ENCODE measurements around the gene PRKCA.
A peak's percentile ranks its signal among the peaks of the same experiment; 100 is the strongest.

Gene PRKCA

DNA sequence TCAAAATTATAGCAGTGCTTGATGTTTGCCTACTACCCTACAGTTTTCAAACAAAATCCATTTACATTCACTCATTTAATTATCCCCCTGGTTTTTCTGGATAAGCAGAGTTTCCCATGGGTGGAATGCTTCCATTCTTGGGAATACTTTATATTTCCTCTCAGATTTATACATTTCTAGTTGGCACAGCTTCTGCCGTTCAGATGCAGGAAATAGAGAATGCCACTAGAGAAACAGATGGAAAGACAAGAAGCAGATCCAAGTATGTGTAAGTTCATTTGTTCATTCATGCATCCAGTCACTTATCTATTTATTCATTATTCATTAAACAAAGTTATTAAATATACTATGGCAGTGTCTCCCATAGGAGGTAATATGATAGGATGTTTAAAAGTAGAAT, 467.5 kb downstream of the PRKCA start:
- Mint-ChIP-seq H3K36me3 (ENCODE audit: low read depth) (peaks cover 75% of the 10 kb centered on the region), H3K27me3 (no peaks in the 10 kb centered on the region), H3K27ac (peak overlapping the region; percentile 49), H3K9me3 (no peaks in the 10 kb centered on the region), H3K4me3 (no peak overlapping the region), H3K4me1 (ENCODE audit: low read depth) (peaks cover 11% of the 10 kb centered on the region)
- DNase-seq = no peak

DNA sequence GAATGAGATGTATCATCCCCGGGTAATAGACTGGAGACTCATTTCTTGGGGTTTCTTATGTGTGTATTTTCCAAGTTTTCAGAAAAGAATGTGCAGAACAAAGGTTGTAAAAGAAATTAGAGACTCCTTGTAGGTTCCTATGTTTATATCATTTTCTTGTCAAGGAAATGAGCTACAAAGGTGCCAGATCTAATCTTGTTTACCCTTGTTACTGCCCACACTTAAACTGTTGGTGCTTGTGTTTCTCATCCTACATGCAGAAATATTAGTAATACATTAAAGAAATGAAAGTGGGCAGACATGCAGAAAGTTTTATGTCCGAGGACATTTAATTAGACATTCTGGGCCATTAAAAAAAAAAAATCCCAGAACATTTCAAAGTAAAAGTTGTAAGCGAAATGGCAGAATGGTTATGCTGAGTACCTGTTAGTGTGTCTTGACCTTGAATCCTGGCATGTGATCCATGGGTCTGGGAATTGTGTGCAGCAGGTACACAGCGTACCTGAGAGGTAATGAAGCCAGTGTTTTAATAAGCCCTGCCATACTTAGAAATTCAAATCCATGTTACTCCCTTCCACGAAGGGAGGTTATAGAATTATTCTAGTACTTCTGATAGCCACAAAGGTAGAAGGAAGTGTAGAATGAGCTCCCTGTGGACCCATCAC, 469.9 kb downstream of the PRKCA start:
- Mint-ChIP-seq H3K4me3 (no peak overlapping the region), H3K27me3 (no peaks in the 10 kb centered on the region), H3K27ac (no peak overlapping the region), H3K4me1 (ENCODE audit: low read depth) (peaks cover 6% of the 10 kb centered on the region), H3K9me3 (no peaks in the 10 kb centered on the region), H3K36me3 (ENCODE audit: low read depth) (peaks cover 80% of the 10 kb centered on the region)
- DNase-seq = no peak

DNA sequence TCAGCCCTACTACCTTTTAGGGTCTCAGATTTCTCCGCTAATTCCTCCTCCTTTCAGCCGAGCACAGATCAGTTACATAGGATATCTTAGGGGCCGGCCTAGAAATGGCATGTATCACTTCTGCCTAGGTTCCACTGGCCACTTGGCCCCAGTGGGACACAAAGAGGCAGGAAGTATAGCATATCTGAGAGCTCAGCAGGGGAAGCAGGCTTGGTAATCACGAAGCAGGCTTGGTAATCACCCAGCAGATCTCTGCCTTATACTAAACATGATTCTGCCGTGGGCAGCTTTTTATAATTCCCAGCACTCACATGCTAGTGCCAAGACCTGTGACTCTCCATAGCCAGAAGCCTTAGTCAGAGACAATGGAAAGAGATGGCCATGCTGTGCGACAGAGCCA, 472.9 kb downstream of the PRKCA start:
- Mint-ChIP-seq H3K9me3 (no peaks in the 10 kb centered on the region), H3K4me1 (ENCODE audit: low read depth) (no peaks in the 10 kb centered on the region), H3K27ac (no peak overlapping the region), H3K27me3 (no peaks in the 10 kb centered on the region), H3K36me3 (ENCODE audit: low read depth) (peaks cover 83% of the 10 kb centered on the region), H3K4me3 (no peak overlapping the region)
- no peak for DNase-seq

DNA sequence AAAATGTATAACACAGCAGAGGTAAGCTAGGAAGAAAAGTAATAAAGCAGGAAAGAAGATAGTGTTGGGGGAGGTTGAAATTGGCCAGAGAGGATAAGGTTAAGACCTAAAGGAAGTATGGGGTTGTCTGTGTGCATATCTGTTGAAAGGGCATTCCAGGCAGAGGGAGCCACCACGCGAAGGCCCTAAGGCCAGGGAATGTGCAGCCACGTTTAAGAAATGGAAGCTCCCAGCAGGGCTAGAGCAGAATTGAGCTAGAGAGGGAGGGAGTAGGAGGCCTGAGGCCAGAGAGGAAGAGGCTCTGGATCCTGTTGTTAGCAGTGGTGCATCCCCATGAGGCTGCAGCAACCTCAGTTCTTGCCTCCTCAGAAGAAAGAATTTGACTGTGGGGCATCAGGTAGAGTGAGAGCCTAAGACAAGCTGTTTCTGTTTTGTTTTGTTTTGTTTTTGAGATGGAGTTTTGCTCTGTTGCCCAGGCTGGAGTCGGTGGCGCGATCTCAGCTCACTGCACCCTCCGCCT, 473.5 kb downstream of the PRKCA start:
- Mint-ChIP-seq H3K27me3 (no peaks in the 10 kb centered on the region), H3K27ac (no peak overlapping the region), H3K36me3 (ENCODE audit: low read depth) (peaks cover 82% of the 10 kb centered on the region), H3K4me3 (no peak overlapping the region), H3K9me3 (no peaks in the 10 kb centered on the region), H3K4me1 (ENCODE audit: low read depth) (no peaks in the 10 kb centered on the region)
- DNase-seq = no peak

DNA sequence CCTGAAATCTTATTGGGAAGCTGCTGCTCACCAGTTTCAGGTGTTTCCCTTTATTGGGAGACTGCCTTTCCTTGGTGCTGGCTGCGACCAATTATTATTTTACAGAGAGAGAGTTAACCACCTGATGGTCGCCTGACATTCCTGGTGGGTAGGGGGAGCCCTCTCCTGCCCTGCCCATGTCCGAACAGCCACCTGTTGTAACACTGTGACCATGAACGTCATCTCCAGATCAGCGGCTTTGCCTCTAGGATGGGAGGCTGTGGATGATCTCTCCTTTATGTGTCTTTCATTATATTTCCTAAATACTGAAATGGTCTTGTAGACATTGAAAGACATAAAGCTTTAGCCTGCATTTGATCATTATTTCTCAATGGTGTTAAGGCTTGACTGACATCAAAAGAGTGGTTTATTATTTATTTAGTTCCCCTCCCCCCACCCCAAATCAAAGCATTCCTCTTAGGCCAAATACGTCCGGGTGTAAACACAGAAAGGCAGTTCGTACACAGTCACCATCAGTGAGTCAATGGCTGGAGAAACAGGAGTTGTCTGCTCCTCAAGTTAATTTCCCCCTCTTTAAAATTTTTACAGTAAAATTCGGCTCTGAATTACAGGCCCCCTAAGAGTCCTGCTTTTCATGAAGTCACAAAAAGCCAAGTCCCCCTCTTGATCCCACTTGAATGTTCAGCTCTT, 474.7 kb downstream of the PRKCA start:
- Mint-ChIP-seq H3K4me3 (no peak overlapping the region), H3K27me3 (no peaks in the 10 kb centered on the region), H3K4me1 (ENCODE audit: low read depth) (no peaks in the 10 kb centered on the region), H3K9me3 (no peaks in the 10 kb centered on the region), H3K36me3 (ENCODE audit: low read depth) (peaks cover 83% of the 10 kb centered on the region), H3K27ac (no peak overlapping the region)
- DNase-seq = no peak

DNA sequence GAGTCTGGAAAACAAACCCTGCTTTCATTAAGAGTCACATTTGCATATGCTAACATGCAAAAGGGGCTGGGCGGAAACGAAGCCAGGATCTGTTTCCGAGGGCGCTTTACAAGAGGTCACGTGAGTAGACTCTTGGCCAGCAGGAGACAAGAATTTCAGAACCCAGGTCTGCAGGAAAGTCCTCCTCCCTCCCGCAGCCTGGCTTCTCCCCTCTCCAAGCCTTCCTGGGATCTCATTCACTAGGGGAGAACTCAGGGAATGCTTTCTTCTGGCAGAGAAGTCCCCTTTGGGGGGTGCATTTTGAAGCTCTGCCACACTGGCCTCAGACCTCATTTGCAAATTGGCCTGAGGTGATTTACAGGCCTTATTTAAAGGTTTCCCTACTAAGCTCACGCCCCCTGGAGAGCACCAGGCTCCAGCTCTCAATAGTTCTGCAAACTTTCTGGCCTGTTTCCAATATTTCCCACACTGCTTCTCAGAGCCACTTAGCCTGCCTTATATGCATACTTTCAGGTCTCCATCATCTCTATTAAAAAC, 475.3 kb downstream of the PRKCA start:
- Mint-ChIP-seq H3K4me1 (ENCODE audit: low read depth) (no peaks in the 10 kb centered on the region), H3K27ac (no peak overlapping the region), H3K9me3 (no peaks in the 10 kb centered on the region), H3K27me3 (no peaks in the 10 kb centered on the region), H3K36me3 (ENCODE audit: low read depth) (peaks cover 83% of the 10 kb centered on the region), H3K4me3 (no peak overlapping the region)
- no peak for DNase-seq

DNA sequence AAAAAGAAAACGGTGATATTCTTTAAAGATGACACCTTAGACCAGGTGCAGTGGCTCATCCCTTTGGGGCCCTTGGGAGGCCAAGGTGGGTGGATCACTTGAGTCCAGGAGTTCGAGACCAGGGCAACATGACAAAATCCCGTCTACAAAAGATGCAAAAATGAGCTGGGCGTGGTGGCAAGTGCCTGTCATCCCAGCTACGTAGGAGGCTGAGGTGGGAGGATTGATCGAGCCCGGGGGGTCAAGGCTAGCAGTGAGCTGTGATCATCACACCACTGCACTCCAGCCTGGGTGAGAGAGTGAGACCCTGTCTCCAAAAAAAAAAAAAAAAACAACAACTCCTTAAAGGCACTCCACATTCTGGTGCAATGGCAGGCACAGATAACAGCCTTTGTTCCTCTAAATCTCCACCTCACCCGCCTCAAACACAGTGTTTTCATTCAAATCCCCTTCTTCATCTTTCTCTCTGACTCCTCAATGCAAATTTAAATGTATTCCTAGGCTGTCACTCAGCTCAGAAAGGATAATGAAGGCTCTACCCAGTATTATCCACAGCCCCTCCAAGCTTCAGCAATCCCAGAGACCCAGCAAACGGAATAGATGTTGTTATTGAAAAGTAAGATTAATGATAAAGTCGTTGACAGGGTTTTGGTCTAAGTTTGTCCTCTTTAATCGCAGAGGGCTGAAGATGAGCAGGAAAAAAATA, 476.3 kb downstream of the PRKCA start:
- no peak for DNase-seq
- Mint-ChIP-seq H3K27ac (peak overlapping the region; percentile 5), H3K4me1 (ENCODE audit: low read depth) (no peaks in the 10 kb centered on the region), H3K36me3 (ENCODE audit: low read depth) (peaks cover 85% of the 10 kb centered on the region), H3K27me3 (no peaks in the 10 kb centered on the region), H3K4me3 (no peak overlapping the region), H3K9me3 (no peaks in the 10 kb centered on the region)

DNA sequence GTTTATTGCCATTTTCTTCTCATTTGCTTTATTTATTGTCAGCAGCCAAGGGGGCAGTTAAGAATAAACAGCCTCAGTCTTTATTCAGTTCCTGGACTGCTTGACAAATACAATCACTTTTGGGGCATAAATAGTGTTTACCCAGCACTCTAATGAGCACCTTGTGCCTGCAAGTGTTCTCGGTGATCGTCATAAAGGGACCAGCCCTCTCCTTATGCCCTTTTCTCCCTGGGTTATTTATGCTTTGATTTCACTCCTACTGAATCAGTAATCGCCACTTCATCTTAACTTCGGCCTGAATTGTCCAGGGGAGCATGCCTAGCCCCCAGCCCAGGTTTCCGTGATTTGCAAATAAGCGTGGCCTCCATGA, 476.8 kb downstream of the PRKCA start:
- Mint-ChIP-seq H3K4me1 (ENCODE audit: low read depth) (no peaks in the 10 kb centered on the region), H3K9me3 (no peaks in the 10 kb centered on the region)

DNA sequence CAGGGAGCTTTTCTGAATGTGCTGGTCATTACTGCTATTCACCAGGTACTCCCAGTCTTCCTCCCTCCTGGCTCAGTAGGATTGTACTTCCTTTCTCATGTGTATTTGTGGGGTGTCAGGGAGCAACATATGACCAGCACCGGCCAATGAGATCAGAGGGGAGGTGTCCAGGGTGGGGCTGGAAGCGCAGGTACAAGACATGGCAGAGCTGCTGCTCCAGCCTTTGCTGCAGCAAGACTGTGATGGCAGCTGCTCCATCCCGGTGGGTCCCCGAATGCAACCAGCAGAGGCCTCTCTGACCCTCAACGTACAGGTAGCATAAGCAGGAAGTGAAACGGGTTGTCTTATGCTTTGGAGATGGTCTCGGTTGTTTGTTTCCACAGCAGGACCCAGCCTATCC, 478.7 kb downstream of the PRKCA start:
- Mint-ChIP-seq H3K36me3 (ENCODE audit: low read depth) (peaks cover 77% of the 10 kb centered on the region), H3K27ac (no peak overlapping the region)

More for the DNA sequence above, 476.8 kb downstream of the PRKCA start:
- DNase-seq = no peak
- peaks cover 85% of the 10 kb centered on the region for H3K36me3 Mint-ChIP-seq (ENCODE audit: low read depth)
- H3K27me3 Mint-ChIP-seq = no peaks in the 10 kb centered on the region
- peak overlapping the region; percentile 31 for H3K27ac Mint-ChIP-seq
- H3K4me3 Mint-ChIP-seq = no peak overlapping the region

DNA sequence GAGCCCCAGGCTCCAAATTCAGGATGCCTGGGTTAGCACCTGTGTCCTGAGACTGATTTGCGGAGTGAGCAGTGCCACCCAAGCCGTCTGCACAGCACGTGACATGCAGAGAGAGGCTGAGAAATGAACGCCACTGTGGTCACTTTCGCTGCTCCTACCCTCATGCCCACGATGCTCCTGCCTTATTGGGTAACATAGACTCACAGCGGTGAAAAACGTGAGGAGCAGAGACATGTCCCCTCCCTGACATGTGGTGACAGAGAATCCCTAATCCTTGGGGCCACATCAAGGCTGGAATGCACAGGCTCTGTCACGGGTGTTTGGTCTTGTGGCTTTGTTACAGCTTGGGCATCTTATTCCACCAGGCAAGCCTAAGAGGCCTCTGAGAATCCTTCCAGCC, 480.4 kb downstream of the PRKCA start:
- Mint-ChIP-seq H3K9me3 (no peaks in the 10 kb centered on the region), H3K27me3 (no peaks in the 10 kb centered on the region), H3K4me3 (no peak overlapping the region), H3K36me3 (ENCODE audit: low read depth) (peaks cover 77% of the 10 kb centered on the region), H3K27ac (no peak overlapping the region), H3K4me1 (ENCODE audit: low read depth) (no peaks in the 10 kb centered on the region)
- no peak for DNase-seq

More for the DNA sequence above, 478.7 kb downstream of the PRKCA start:
- Mint-ChIP-seq H3K4me3 (no peak overlapping the region), H3K27me3 (no peaks in the 10 kb centered on the region), H3K4me1 (ENCODE audit: low read depth) (no peaks in the 10 kb centered on the region), H3K9me3 (no peaks in the 10 kb centered on the region)
- DNase-seq = no peak

DNA sequence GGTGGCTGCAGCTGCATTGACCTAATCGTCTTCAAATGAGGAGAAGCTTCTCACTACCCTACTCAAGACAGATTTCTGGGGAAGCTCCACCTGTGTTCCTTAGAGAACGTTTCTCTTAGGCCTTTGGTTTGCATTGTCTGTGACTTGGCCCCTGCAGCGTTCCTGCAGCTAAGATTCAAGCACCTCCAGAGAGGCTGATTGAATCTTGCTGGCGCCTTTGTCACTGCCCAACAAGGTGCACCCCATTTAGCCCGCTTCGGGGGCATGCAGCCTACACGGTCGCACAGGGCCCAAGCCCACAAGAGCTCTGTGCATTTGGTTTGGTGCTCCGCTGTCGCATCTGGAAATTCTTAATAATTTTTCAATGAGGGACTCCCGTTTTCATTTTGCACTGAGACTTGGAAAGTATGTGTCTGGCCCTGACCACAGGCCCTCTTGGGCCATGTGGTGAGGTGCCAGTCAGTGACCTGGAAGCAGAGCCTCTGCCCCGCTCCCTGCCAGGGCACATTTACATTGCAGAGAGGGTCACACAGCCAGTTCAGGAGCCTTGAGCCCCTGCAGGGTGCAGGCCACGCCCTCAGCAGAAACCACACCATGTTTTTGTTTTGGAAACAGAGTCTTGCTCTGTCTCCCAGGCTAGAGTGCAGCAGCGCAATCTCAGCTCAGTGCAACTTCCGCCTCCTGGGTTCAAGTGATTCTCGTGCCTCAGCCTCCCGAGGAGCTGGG, 481.4 kb downstream of the PRKCA start:
- Mint-ChIP-seq H3K27ac (peak overlapping the region; percentile 31), H3K27me3 (no peaks in the 10 kb centered on the region), H3K9me3 (no peaks in the 10 kb centered on the region), H3K4me1 (ENCODE audit: low read depth) (no peaks in the 10 kb centered on the region), H3K36me3 (ENCODE audit: low read depth) (peaks cover 79% of the 10 kb centered on the region), H3K4me3 (no peak overlapping the region)
- no peak for DNase-seq

DNA sequence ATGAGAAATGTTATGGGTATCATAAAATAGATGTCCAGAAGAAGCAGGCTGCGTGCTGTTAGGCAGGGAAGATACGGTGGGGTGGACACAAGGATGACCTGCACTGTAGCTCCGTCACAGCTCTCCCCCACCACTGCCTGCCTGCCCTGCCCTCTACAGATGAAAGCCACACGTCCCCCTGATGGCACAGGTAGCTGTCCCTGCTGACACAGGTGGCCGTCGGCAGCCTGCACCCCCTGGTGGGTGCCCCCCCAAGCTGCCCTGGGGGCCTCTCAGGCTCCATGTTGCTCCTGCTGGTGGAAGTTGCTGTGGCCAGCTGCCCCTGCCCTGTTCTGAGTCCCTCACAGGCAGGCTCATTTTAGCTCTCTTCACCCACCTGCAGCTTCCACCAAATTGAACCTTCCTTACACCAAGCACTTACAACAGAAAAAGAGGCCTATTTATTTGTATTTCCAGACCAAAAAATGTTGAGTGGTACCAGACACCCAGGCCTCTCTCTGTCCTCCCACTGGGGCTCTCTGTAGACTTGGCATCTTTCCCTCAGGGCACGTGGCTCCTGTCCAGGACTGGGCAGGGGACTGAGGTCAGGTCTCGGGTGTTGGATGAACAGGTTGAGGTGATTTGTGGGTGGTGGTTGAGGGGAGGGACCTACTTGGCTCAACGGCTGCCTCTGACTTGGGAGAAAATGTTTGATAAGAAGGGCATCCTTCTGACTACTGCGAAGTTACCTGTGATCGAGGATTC, 482.4 kb downstream of the PRKCA start:
- no peak for DNase-seq
- Mint-ChIP-seq H3K4me1 (ENCODE audit: low read depth) (no peaks in the 10 kb centered on the region), H3K27ac (peak overlapping the region; percentile 32), H3K9me3 (no peaks in the 10 kb centered on the region), H3K4me3 (no peak overlapping the region), H3K27me3 (no peaks in the 10 kb centered on the region), H3K36me3 (ENCODE audit: low read depth) (peaks cover 77% of the 10 kb centered on the region)

DNA sequence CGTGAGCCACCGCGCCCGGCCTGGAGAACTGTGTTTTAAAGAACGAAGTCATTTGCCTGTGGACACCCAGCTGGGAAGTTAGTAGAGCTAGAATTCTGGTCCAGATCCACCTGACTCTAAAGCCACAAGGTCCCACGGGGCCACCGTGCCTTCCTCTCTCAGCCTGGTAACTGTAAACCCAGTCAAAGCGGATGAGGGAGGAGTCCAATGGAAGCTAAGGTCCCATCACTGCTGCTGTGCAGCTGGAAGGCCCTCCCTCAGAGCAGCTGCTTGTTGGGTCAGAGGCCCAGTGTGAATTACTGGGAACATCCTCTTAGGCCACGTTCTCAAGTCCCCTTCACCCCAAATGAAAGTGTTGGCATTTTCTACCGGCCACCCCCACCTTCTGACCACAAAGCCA, 483.7 kb downstream of the PRKCA start:
- no peak overlapping the region for H3K27ac Mint-ChIP-seq
- H3K9me3 Mint-ChIP-seq = no peaks in the 10 kb centered on the region
- H3K4me1 Mint-ChIP-seq (ENCODE audit: low read depth) = peaks cover 4% of the 10 kb centered on the region
- H3K4me3 Mint-ChIP-seq = no peak overlapping the region
- no peaks in the 10 kb centered on the region for H3K27me3 Mint-ChIP-seq
- no peak for DNase-seq
- peaks cover 81% of the 10 kb centered on the region for H3K36me3 Mint-ChIP-seq (ENCODE audit: low read depth)

DNA sequence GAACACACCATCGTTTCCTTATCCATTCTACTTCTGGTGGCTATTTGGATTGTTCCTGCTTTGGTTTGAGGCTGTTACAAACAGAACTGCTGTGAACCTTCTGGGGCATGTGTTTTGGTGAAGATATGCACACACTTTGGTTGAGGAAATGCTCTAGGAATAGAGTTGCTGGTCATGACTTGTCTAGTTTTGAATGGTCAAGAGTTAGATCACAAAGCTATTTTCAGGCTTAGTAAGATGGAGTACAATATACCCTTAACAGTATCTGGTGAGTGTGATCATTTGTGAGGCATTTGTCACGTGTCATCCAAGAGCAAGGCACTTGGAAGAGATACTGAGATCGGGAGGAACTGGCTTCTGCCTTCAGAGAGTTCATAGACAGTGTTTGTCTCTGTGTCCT, 485.5 kb downstream of the PRKCA start:
- H3K27me3 Mint-ChIP-seq = no peaks in the 10 kb centered on the region
- H3K36me3 Mint-ChIP-seq (ENCODE audit: low read depth) = peaks cover 85% of the 10 kb centered on the region
- no peak overlapping the region for H3K4me3 Mint-ChIP-seq
- no peaks in the 10 kb centered on the region for H3K9me3 Mint-ChIP-seq
- peaks cover 6% of the 10 kb centered on the region for H3K4me1 Mint-ChIP-seq (ENCODE audit: low read depth)
- DNase-seq = no peak
- peak overlapping the region; percentile 6 for H3K27ac Mint-ChIP-seq

Data from activated T-cell treated with anti-CD3 and anti-CD28 coated beads, Interleukin-2, amount 50 U/mL, for 24 hours (primary cell).